ENCODE data around the gene RIC1.

RIC1 gene

GRCh38 chr9:5614985-5615384 is 13.9 kb upstream of the RIC1 start:
- no peak for TF ChIP-seq REST (IDR thresholded peaks at IDR 0.05; ENCODE audit: insufficient replicate concordance, low read depth)
- TF ChIP-seq GABPA (IDR thresholded peaks at IDR 0.05; ENCODE audit: low read depth): no peak
- no peak for TF ChIP-seq POLR2AphosphoS5 (IDR thresholded peaks at IDR 0.05; ENCODE audit: low read depth)
- no peak for TF ChIP-seq SPI1 (IDR thresholded peaks at IDR 0.05; ENCODE audit: borderline replicate concordance, low read depth)
- no peak for TF ChIP-seq CTCF (IDR thresholded peaks at IDR 0.05; ENCODE audit: insufficient read depth, low read length)
- Histone ChIP-seq H3K4me3 (replicated peaks; ENCODE audit: insufficient read depth, low read length) (no peak overlapping the region), H3K27ac (replicated peaks) (no peak overlapping the region), H3K27me3 (ENCODE audit: insufficient read depth, poor library complexity, severe bottlenecking) (no peaks in the 10 kb centered on the region)
- DNase-seq (ENCODE audit: low read depth in 1 of 2, low spot score in 1 of 2): no peak

- Histone ChIP-seq H3K27ac (replicated peaks) (no peak overlapping the region), H3K4me3 (replicated peaks; ENCODE audit: insufficient read depth, low read length) (no peak overlapping the region), H3K27me3 (ENCODE audit: insufficient read depth, poor library complexity, severe bottlenecking) (no peaks in the 10 kb centered on the region)
Measured at GRCh38 chr9:5617749-5618148, 11.2 kb upstream of the RIC1 start.

GRCh38 chr9:5620494-5620893 is 8.4 kb upstream of the RIC1 start:
- Histone ChIP-seq H3K4me3 (replicated peaks; ENCODE audit: insufficient read depth, low read length) (no peak overlapping the region), H3K27me3 (ENCODE audit: insufficient read depth, poor library complexity, severe bottlenecking) (no peaks in the 10 kb centered on the region), H3K27ac (replicated peaks) (no peak overlapping the region)
- TF ChIP-seq CTCF (IDR thresholded peaks at IDR 0.05; ENCODE audit: insufficient read depth, low read length) (no peak), REST (IDR thresholded peaks at IDR 0.05; ENCODE audit: insufficient replicate concordance, low read depth) (no peak), POLR2AphosphoS5 (IDR thresholded peaks at IDR 0.05; ENCODE audit: low read depth) (no peak), SPI1 (IDR thresholded peaks at IDR 0.05; ENCODE audit: borderline replicate concordance, low read depth) (no peak), GABPA (IDR thresholded peaks at IDR 0.05; ENCODE audit: low read depth) (no peak)
- DNase-seq (ENCODE audit: low read depth in 1 of 2, low spot score in 1 of 2): no peak

More at GRCh38 chr9:5617749-5618148, 11.2 kb upstream of the RIC1 start:
- DNase-seq (ENCODE audit: low read depth in 1 of 2, low spot score in 1 of 2): no peak
- TF ChIP-seq REST (IDR thresholded peaks at IDR 0.05; ENCODE audit: insufficient replicate concordance, low read depth): no peak
- TF ChIP-seq GABPA (IDR thresholded peaks at IDR 0.05; ENCODE audit: low read depth): no peak
- TF ChIP-seq CTCF (IDR thresholded peaks at IDR 0.05; ENCODE audit: insufficient read depth, low read length): no peak
- TF ChIP-seq POLR2AphosphoS5 (IDR thresholded peaks at IDR 0.05; ENCODE audit: low read depth): no peak
- TF ChIP-seq SPI1 (IDR thresholded peaks at IDR 0.05; ENCODE audit: borderline replicate concordance, low read depth): no peak

Data from HL-60 (cell line).